WTC11 (cell line): ENCODE measurements around the gene MAMDC2.

Experiments
- CTCF ChIP-seq: fragments of 200-600 bp; IDR thresholded peaks from 2 replicates; pipeline ENCODE4 v1.8.0; 2022; ENCODE audit warnings: antibody characterized with exemption
- E2F1 ChIP-seq: sonication (generic); formaldehyde crosslinking; IDR thresholded peaks from 2 replicates; pipeline ENCODE4 v1.8.0; 2022; ENCODE audit warnings: mild to moderate bottlenecking, missing genetic modification reagents
- GABPB1 ChIP-seq: sonication (generic); formaldehyde crosslinking; IDR thresholded peaks from 2 replicates; pipeline ENCODE4 v1.8.1; 2023; ENCODE audit warnings: mild to moderate bottlenecking, missing genetic modification reagents
- IRF2 ChIP-seq: sonication (generic); formaldehyde crosslinking; IDR thresholded peaks from 2 replicates; pipeline ENCODE4 v1.8.0; 2022; ENCODE audit warnings: low read depth, missing genetic modification reagents, borderline replicate concordance
- JUN ChIP-seq: sonication (generic); formaldehyde crosslinking; IDR thresholded peaks from 2 replicates; pipeline ENCODE4 v1.8.0; 2023; ENCODE audit warnings: mild to moderate bottlenecking, missing genetic modification reagents
- NR3C1 ChIP-seq: sonication (generic); formaldehyde crosslinking; conservative IDR thresholded peaks from 2 replicates; pipeline ENCODE4 v1.8.1; 2023; ENCODE audit warnings: low read depth, mild to moderate bottlenecking, missing genetic modification reagents
- ZNF121 ChIP-seq: sonication (generic); formaldehyde crosslinking; IDR thresholded peaks from 2 replicates; pipeline ENCODE4 v1.8.0; 2023; ENCODE audit warnings: missing genetic modification reagents
- ZNF232 ChIP-seq: sonication (generic); formaldehyde crosslinking; IDR thresholded peaks from 2 replicates; pipeline ENCODE4 v1.8.0; 2022; ENCODE audit warnings: mild to moderate bottlenecking, missing genetic modification reagents
- TF ChIP-seq, protein P1 (sequence below): sonication (generic); formaldehyde crosslinking; IDR thresholded peaks from 2 replicates; pipeline ENCODE4 v1.8.1; 2023; ENCODE audit warnings: mild to moderate bottlenecking, missing genetic modification reagents, borderline replicate concordance
- TF ChIP-seq, protein P2 (sequence below): sonication (generic); formaldehyde crosslinking; IDR thresholded peaks from 2 replicates; pipeline ENCODE4 v1.8.0; 2022; ENCODE audit warnings: mild to moderate bottlenecking, missing genetic modification reagents

- no peak for TF ChIP-seq E2F1 (CRISPR knock-in tag)
- TF ChIP-seq, protein P1, sequence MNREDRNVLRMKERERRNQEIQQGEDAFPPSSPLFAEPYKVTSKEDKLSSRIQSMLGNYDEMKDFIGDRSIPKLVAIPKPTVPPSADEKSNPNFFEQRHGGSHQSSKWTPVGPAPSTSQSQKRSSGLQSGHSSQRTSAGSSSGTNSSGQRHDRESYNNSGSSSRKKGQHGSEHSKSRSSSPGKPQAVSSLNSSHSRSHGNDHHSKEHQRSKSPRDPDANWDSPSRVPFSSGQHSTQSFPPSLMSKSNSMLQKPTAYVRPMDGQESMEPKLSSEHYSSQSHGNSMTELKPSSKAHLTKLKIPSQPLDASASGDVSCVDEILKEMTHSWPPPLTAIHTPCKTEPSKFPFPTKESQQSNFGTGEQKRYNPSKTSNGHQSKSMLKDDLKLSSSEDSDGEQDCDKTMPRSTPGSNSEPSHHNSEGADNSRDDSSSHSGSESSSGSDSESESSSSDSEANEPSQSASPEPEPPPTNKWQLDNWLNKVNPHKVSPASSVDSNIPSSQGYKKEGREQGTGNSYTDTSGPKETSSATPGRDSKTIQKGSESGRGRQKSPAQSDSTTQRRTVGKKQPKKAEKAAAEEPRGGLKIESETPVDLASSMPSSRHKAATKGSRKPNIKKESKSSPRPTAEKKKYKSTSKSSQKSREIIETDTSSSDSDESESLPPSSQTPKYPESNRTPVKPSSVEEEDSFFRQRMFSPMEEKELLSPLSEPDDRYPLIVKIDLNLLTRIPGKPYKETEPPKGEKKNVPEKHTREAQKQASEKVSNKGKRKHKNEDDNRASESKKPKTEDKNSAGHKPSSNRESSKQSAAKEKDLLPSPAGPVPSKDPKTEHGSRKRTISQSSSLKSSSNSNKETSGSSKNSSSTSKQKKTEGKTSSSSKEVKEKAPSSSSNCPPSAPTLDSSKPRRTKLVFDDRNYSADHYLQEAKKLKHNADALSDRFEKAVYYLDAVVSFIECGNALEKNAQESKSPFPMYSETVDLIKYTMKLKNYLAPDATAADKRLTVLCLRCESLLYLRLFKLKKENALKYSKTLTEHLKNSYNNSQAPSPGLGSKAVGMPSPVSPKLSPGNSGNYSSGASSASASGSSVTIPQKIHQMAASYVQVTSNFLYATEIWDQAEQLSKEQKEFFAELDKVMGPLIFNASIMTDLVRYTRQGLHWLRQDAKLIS (CRISPR knock-in tag) = no peak
- TF ChIP-seq NR3C1 (CRISPR knock-in tag) = no peak
- no peak for TF ChIP-seq CTCF
- TF ChIP-seq, protein P2, sequence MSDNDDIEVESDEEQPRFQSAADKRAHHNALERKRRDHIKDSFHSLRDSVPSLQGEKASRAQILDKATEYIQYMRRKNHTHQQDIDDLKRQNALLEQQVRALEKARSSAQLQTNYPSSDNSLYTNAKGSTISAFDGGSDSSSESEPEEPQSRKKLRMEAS (CRISPR knock-in tag) = no peak
- no peak for TF ChIP-seq GABPB1
- TF ChIP-seq ZNF121 (CRISPR knock-in tag) = no peak
- no peak for TF ChIP-seq JUN (CRISPR knock-in tag)
- TF ChIP-seq ZNF232 (CRISPR knock-in tag) = no peak
- no peak for TF ChIP-seq IRF2 (CRISPR knock-in tag)
These were observed 87.6 kb downstream of the MAMDC2 start for GRCh38 chr9:70131296-70131695.
